ENCODE results near the gene CFAP44.

GRCh38 chr3:113461488-113461887, 20.2 kb upstream of the CFAP44 start:
- TF ChIP-seq, protein P1, sequence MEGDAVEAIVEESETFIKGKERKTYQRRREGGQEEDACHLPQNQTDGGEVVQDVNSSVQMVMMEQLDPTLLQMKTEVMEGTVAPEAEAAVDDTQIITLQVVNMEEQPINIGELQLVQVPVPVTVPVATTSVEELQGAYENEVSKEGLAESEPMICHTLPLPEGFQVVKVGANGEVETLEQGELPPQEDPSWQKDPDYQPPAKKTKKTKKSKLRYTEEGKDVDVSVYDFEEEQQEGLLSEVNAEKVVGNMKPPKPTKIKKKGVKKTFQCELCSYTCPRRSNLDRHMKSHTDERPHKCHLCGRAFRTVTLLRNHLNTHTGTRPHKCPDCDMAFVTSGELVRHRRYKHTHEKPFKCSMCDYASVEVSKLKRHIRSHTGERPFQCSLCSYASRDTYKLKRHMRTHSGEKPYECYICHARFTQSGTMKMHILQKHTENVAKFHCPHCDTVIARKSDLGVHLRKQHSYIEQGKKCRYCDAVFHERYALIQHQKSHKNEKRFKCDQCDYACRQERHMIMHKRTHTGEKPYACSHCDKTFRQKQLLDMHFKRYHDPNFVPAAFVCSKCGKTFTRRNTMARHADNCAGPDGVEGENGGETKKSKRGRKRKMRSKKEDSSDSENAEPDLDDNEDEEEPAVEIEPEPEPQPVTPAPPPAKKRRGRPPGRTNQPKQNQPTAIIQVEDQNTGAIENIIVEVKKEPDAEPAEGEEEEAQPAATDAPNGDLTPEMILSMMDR (IDR thresholded peaks at IDR 0.05): no peak
- TF ChIP-seq POLR2A (IDR thresholded peaks at IDR 0.05) (no peak), EP300 (IDR thresholded peaks at IDR 0.05) (no peak), POLR2AphosphoS5 (IDR thresholded peaks at IDR 0.05) (no peak)
